Cardiac muscle cell (in vitro differentiated cells and primary cell): ENCODE results near the gene CLDN4. TPM values are rescaled to one million over a fixed set of nuclear protein-coding genes. Genes with fewer than 3 reads are reported as not detected.

Experiments
- DNase-seq, 2 donors: peaks; one replicate each; pipeline versions ENCODE4 v3.0.0 to v3.0.0-alpha.2; 2010 to 2017; ENCODE audit warnings: low read depth in 1 of 2, low spot score in 1 of 2
- H3K27ac ChIP-seq: fragments of 200-600 bp; sonication (generic); 2 replicates; pipeline ENCODE4 v1.5.1; 2016
- H3K27me3 ChIP-seq: fragments of 200-600 bp; sonication (generic); 2 replicates; pipeline ENCODE4 v1.6.0; 2016; ENCODE audit warnings: control low read depth
- H3K36me3 ChIP-seq: fragments of 200-600 bp; sonication (generic); 2 replicates; pipeline ENCODE4 v1.5.1; 2016; ENCODE audit warnings: control low read depth
- H3K4me1 ChIP-seq: fragments of 200-600 bp; sonication (generic); 2 replicates; pipeline ENCODE4 v1.8.1; 2017; ENCODE audit warnings: low read depth, mild to moderate bottlenecking, mixed run types
- H3K4me3 ChIP-seq: fragments of 200-600 bp; sonication (generic); 2 replicates; pipeline ENCODE4 v1.5.1; 2016; ENCODE audit warnings: mild to moderate bottlenecking
- H3K9me3 ChIP-seq: fragments of 200-600 bp; sonication (generic); 2 replicates; pipeline ENCODE4 v1.5.1; 2017; ENCODE audit warnings: low read depth, mild to moderate bottlenecking, control low read depth
- polyA plus RNA-seq: library from polyadenylated mRNA; unstranded; fragments of >200 nt; fragmentation: Nextera tagmentation; extraction: Ambion mirVana; gene quantifications from 2 replicates; pipeline ENCODE4 v1.2.1, GENCODE V29; 2016
- total RNA-seq: library from RNA; depleted of rRNA; stranded (reverse); fragments of >200 nt; gene quantifications from 2 replicates; pipeline ENCODE4 v1.2.3, GENCODE V29; 2016
- TF ChIP-seq, protein P1 (sequence below): IDR thresholded peaks from 2 replicates; pipeline ENCODE4 v1.5.1; 2012; ENCODE audit warnings: low read depth, mild to moderate bottlenecking, low read length

The CLDN4 gene
- total and polyA plus RNA-seq, 2 experiments from 2014 or later: 0.48 to 1.9 TPM

DNA sequence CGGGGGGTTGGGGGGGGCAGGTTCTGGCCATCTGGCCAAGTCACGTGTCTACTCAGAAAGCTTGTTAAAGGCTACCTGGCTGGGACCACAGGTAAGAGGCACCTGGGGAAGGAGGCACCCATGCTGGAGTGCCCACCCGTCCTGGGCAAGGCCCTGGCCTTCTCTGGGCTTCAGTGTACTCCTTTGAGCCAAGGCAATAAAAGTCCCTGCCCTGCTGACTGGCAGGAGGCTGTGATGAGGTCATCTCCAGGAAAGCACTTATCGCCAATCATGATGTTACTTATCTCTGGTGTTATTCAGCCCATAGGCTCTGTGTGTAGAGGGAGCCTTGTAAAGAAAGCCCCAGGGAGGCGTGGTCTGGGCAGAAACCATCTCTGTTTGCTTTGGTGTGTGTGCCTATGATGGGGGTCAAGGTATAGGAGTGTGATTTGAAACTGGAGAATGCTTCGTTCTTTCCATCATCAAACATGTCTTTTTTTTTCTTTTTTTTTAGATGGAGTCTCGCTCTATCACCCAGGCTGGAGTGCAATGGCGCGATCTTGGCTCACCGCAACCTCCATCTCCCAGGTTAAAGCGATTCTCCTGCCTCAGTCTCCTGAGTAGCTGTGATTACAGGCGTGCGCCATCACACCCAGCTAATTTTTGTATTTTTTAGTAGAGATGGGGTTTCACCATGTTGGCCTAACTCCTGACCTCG lies 2.5 kb upstream of the CLDN4 start:
- H3K27me3 ChIP-seq: no peaks in the 10 kb centered on the region
- DNase-seq: peak in 1 of 2 donors; percentile 40
- H3K27ac ChIP-seq: no peak overlapping the region
- H3K36me3 ChIP-seq: no peaks in the 10 kb centered on the region
- H3K4me1 ChIP-seq: peaks cover 11% of the 10 kb centered on the region
- TF ChIP-seq, protein P1, sequence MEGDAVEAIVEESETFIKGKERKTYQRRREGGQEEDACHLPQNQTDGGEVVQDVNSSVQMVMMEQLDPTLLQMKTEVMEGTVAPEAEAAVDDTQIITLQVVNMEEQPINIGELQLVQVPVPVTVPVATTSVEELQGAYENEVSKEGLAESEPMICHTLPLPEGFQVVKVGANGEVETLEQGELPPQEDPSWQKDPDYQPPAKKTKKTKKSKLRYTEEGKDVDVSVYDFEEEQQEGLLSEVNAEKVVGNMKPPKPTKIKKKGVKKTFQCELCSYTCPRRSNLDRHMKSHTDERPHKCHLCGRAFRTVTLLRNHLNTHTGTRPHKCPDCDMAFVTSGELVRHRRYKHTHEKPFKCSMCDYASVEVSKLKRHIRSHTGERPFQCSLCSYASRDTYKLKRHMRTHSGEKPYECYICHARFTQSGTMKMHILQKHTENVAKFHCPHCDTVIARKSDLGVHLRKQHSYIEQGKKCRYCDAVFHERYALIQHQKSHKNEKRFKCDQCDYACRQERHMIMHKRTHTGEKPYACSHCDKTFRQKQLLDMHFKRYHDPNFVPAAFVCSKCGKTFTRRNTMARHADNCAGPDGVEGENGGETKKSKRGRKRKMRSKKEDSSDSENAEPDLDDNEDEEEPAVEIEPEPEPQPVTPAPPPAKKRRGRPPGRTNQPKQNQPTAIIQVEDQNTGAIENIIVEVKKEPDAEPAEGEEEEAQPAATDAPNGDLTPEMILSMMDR: no peak
- no peaks in the 10 kb centered on the region for H3K9me3 ChIP-seq
- H3K4me3 ChIP-seq: no peak overlapping the region

DNA sequence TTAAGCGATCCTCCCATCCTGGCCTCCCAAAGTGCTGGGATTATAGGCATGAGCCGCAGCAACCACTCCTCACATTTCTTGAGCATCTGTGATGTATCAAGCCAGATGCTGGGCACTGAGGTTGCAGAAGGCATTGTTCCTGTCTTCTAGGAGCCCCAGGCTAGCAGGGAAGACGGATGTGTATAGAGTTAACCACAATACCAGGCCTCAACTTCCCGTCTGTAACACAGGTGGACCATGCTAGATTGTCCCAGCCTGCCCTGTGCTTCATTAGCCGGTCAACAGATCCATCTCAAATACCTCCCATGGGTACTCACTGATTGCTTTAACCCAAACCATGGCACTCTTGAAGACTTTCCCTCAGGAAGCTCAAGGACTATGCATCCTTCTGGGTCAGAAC lies 1.8 kb upstream of the CLDN4 start:
- TF ChIP-seq, protein P1: no peak
- no peak for DNase-seq
- H3K36me3 ChIP-seq: no peaks in the 10 kb centered on the region
- no peaks in the 10 kb centered on the region for H3K9me3 ChIP-seq
- no peak overlapping the region for H3K4me3 ChIP-seq
- no peaks in the 10 kb centered on the region for H3K27me3 ChIP-seq
- peaks cover 11% of the 10 kb centered on the region for H3K4me1 ChIP-seq
- H3K27ac ChIP-seq: no peak overlapping the region

GRCh38 chr7:73829505-73829904 lies 1.3 kb upstream of the CLDN4 start:
- TF ChIP-seq, protein P1: no peak
- Histone ChIP-seq H3K27me3 (no peaks in the 10 kb centered on the region), H3K4me3 (no peak overlapping the region), H3K4me1 (peaks cover 11% of the 10 kb centered on the region), H3K27ac (no peak overlapping the region), H3K36me3 (no peaks in the 10 kb centered on the region), H3K9me3 (no peaks in the 10 kb centered on the region)
- no peak for DNase-seq

GRCh38 chr7:73829921-73830680 lies 695 bp upstream of the CLDN4 start:
- DNase-seq: no peak
- Histone ChIP-seq H3K36me3 (no peaks in the 10 kb centered on the region), H3K4me3 (no peak overlapping the region), H3K27me3 (no peaks in the 10 kb centered on the region), H3K9me3 (no peaks in the 10 kb centered on the region), H3K4me1 (peaks cover 11% of the 10 kb centered on the region), H3K27ac (no peak overlapping the region)
- TF ChIP-seq, protein P1: no peak

GRCh38 chr7:73831584-73831833 lies 713 bp downstream of the CLDN4 start:
- no peak overlapping the region for H3K4me3 ChIP-seq
- no peaks in the 10 kb centered on the region for H3K9me3 ChIP-seq
- DNase-seq: no peak
- H3K27ac ChIP-seq: no peak overlapping the region
- TF ChIP-seq, protein P1: no peak
- no peaks in the 10 kb centered on the region for H3K36me3 ChIP-seq
- no peaks in the 10 kb centered on the region for H3K27me3 ChIP-seq
- peaks cover 11% of the 10 kb centered on the region for H3K4me1 ChIP-seq
